Panc1 (cell line): Measurements from ENCODE around the gene PCDHA12. TPM values are rescaled to one million over a fixed set of nuclear protein-coding genes. Genes with fewer than 3 reads are reported as not detected.

Experiments
- ATAC-seq: fragments of 200-7000 bp; cut with Tn5 transposase; 2 replicates; pipeline ENCODE4 v1.9.1; 2020; ENCODE audit warnings: mild to moderate bottlenecking, moderate library complexity
- BruUV-seq: library from RNA; stranded (reverse); fragments of 400-500 nt; replicated peaks from 2 replicates; lab custom pipeline; 2021; lab: Mats Ljungman, UMichigan
- CTCF ChIA-PET: fragments of 300-600 bp; sonication (Branson Sonifier 250); formaldehyde crosslinking; loops from one replicate; lab custom pipeline; 2022; ENCODE audit warnings: antibody characterized with exemption; lab: Charles Lee
- POLR2A ChIA-PET: fragments of 300-600 bp; sonication (Branson Sonifier 250); formaldehyde crosslinking; loops from one replicate; lab custom pipeline; 2022; ENCODE audit warnings: antibody characterized with exemption; lab: Charles Lee
- DNase-seq: peaks from one replicate; pipeline ENCODE4 v3.0.0-alpha.2; 2010; ENCODE audit warnings: low read depth, low spot score
- H3K27ac ChIP-seq: 2 replicates; pipeline ENCODE4 v1.5.1; 2011; ENCODE audit warnings: mild to moderate bottlenecking, low read length, inconsistent platforms
- H3K27me3 ChIP-seq: fragments of 200-500 bp; sonication (Bioruptor generic); 2 replicates; pipeline ENCODE4 v1.6.0; 2014; ENCODE audit warnings: low read length, inconsistent platforms; ENCODE audit not compliant: control insufficient read depth, insufficient read depth
- H3K36me3 ChIP-seq: fragments of 200-500 bp; sonication (Bioruptor generic); 2 replicates; pipeline ENCODE4 v1.5.1; 2014; ENCODE audit warnings: inconsistent platforms, mild to moderate bottlenecking, low read length, moderate library complexity; ENCODE audit not compliant: control insufficient read depth, insufficient read depth
- H3K4me1 ChIP-seq: 2 replicates; pipeline ENCODE4 v1.5.1; 2011; ENCODE audit warnings: inconsistent platforms, mild to moderate bottlenecking, low read length, moderate library complexity; ENCODE audit not compliant: control insufficient read depth, insufficient read depth
- H3K4me3 ChIP-seq, 2 experiments: 2 replicates each; pipeline ENCODE4 v1.5.1; 2011 to 2012; ENCODE audit warnings: low read depth in 2 of 2, low read length in 2 of 2, mild to moderate bottlenecking in 2 of 2, inconsistent platforms in 1 of 2, moderate library complexity in 1 of 2
- H3K9me3 ChIP-seq: fragments of 200-500 bp; sonication (Bioruptor generic); 2 replicates; pipeline ENCODE4 v1.5.1; 2014; ENCODE audit warnings: low read depth, mild to moderate bottlenecking, inconsistent platforms, low read length, moderate library complexity; ENCODE audit not compliant: control insufficient read depth, insufficient read depth
- CTCF ChIP-seq: fragments of 450-650 bp; IDR thresholded peaks from 2 replicates; pipeline ENCODE4 v1.5.1; 2017; ENCODE audit warnings: mild to moderate bottlenecking
- POLR2AphosphoS5 ChIP-seq: IDR thresholded peaks from 2 replicates; pipeline ENCODE4 v1.6.1; 2012; ENCODE audit warnings: mild to moderate bottlenecking, low read depth, low read length, moderate library complexity
- SIN3A ChIP-seq: IDR thresholded peaks from 2 replicates; pipeline ENCODE4 v1.6.1; 2012; ENCODE audit warnings: low read depth, mild to moderate bottlenecking, low read length, moderate library complexity, borderline replicate concordance; ENCODE audit not compliant: insufficient read depth
- TCF7L2 ChIP-seq: IDR thresholded peaks from 2 replicates; pipeline ENCODE4 v1.6.1; 2011; ENCODE audit warnings: mild to moderate bottlenecking, low read depth, low read length, inconsistent platforms
- in situ Hi-C: cut with HindIII; loops from 2 replicates; pipeline ENCODE4 v1.10.0; 2016; ENCODE audit warnings: low sequenced_read_pairs, low pct_unique_long_range_greater_than_20kb
- intact Hi-C: fragments of 100-400 bp; cut with micrococcal nuclease; formaldehyde crosslinking; loops from one replicate; pipeline ENCODE4 v1.10.0; 2022; ENCODE audit not compliant: unreplicated experiment
- total RNA-seq: library from RNA; stranded (reverse); gene quantifications from one replicate; pipeline ENCODE4 v1.2.1, GENCODE V29; 2021; ENCODE audit not compliant: unreplicated experiment
- TF ChIP-seq, protein P1 (sequence below), 2 experiments: IDR thresholded peaks; 2 replicates each; pipeline ENCODE4 v1.6.1; 2011 to 2012; ENCODE audit warnings: low read depth in 2 of 2, control low read depth in 1 of 2, low read length in 1 of 2, mild to moderate bottlenecking in 1 of 2, moderate library complexity in 1 of 2; ENCODE audit not compliant: insufficient read depth in 1 of 2

Gene PCDHA12
- total RNA-seq, 1 experiment from 2014 or later: 10.0 TPM

DNA sequence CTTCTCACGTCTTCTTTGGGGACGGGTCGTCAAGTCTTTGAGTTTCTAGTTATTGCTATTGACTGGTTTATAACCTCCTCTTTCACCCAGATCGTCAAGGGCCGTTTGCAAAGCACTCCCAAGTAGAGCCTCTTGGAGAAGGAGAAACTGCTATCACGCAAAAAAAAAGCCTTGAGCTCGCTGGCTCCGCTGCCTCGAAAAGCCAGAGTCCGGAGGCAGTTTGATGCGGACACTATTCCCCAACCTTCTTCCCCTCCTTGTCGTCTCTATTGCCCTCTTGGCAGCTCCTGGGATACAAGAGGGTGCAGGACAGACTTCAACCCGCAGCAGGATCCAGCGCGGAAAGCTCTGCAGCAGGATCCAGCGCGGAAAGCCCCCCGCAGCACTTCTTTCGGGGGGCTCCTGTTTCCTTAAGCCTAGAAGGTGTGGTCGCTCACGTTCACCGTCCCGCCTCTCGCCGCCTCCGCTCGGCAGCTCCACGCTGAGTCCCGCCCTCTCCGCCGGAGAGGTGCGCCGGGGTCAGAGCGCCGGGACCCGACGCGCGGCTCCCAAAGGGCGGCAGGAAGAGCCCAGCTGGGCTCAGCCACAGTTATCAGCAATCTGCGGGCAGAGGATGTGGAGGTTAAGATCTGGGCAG lies 50.8 kb downstream of the PCDHA12 start, which contains the start of gene PCDHAC1:
Gene PCDHAC1 (plus strand): TSS at position 494 of the 637 bp plus-strand sequence. CDS start 594 bp downstream, outside the sequence.
- Histone ChIP-seq H3K36me3 (no peaks in the 10 kb centered on the region; the same call in 1 of the 2 replicates), H3K9me3 (no peaks in the 10 kb centered on the region), H3K4me3 (no peak within 1 kb of the TSS; a peak in 1 of 4 replicates), H3K27ac (no peak within 1 kb of the TSS), H3K4me1 (no peaks in the 10 kb centered on the region), H3K27me3 (no peaks in the 10 kb centered on the region)
- intact Hi-C loops (no loop called here), in situ Hi-C loops (no loop called here)
- TF ChIP-seq SIN3A (no peak), TCF7L2 (no peak), CTCF (no peak), POLR2AphosphoS5 (no peak)
- TF ChIP-seq, protein P1, sequence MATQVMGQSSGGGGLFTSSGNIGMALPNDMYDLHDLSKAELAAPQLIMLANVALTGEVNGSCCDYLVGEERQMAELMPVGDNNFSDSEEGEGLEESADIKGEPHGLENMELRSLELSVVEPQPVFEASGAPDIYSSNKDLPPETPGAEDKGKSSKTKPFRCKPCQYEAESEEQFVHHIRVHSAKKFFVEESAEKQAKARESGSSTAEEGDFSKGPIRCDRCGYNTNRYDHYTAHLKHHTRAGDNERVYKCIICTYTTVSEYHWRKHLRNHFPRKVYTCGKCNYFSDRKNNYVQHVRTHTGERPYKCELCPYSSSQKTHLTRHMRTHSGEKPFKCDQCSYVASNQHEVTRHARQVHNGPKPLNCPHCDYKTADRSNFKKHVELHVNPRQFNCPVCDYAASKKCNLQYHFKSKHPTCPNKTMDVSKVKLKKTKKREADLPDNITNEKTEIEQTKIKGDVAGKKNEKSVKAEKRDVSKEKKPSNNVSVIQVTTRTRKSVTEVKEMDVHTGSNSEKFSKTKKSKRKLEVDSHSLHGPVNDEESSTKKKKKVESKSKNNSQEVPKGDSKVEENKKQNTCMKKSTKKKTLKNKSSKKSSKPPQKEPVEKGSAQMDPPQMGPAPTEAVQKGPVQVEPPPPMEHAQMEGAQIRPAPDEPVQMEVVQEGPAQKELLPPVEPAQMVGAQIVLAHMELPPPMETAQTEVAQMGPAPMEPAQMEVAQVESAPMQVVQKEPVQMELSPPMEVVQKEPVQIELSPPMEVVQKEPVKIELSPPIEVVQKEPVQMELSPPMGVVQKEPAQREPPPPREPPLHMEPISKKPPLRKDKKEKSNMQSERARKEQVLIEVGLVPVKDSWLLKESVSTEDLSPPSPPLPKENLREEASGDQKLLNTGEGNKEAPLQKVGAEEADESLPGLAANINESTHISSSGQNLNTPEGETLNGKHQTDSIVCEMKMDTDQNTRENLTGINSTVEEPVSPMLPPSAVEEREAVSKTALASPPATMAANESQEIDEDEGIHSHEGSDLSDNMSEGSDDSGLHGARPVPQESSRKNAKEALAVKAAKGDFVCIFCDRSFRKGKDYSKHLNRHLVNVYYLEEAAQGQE (IDR thresholded peaks at IDR 0.05; ENCODE audit: insufficient read depth in 1 of 2, low read depth in 2 of 2, low read length in 1 of 2): no peak
- CTCF ChIA-PET: no interaction called here
- no TSS peak for BruUV-seq
- POLR2A ChIA-PET: no interaction called here
- ATAC-seq: no peak
- no peak for DNase-seq

DNA sequence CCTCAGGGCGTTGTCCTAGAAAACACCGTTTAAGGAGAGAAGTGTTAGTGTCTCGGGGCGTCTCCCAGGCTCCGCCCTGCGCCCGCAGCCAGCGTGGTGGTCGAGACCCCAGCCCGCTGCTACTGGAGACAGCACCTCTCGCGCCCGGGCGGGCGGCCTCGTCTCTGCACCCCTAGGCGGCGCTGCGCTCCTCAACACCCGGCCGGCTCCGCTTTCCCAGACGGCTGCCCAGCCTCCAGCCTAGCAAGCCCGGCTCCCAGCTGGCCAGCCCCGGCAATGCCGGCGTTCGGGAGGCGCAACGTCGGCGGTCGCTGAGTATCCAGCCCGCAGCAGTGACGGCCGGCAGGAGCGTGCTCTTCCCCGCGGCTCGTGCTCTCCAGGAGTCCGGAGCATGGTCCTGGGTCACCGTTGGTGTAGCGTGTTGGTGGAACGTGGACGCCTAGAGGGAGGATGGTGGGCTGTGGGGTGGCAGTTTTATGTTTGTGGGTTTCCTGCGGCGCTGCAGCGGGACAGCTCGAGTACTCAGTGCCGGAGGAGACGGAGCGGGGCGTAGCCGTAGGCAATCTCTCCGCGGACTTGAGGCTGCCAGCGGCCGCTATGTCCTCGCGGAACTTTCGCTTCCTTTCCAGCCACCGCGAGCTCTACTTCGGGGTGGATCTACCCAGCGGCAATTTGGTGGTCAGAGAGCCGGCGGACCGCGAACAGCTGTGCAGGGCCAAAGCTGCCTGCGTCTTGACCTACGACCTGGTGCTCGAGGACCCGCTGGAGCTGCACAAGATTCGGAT lies 51.5 kb downstream of the PCDHA12 start:
- H3K27ac ChIP-seq: no peak overlapping the region
- ATAC-seq (no peak), DNase-seq (no peak)
- BruUV-seq: no TSS peak
- TF ChIP-seq CTCF: no peak
- intact Hi-C loops (no loop called here), in situ Hi-C loops (no loop called here)
- ChIA-PET POLR2A (no interaction called here), CTCF (no interaction called here)
- no peaks in the 10 kb centered on the region for H3K9me3 ChIP-seq
- H3K36me3 ChIP-seq: no peaks in the 10 kb centered on the region; the same call in 1 of the 2 replicates
- H3K4me1 ChIP-seq: no peaks in the 10 kb centered on the region
- H3K27me3 ChIP-seq: no peaks in the 10 kb centered on the region
- H3K4me3 ChIP-seq: no peak overlapping the region; a peak in 1 of 4 replicates
